Nucleus accumbens (tissue), 56 donors: ENCODE results near the gene CCDC170.

Experiments
- DNase-seq, 56 donors: peaks; one replicate each; lab custom pipeline; 2025; lab: John Stamatoyannopoulos, UW

CCDC170 gene

GRCh38 chr6:151639750-151640149, 145.9 kb downstream of the CCDC170 start:
- DNase-seq, result no peak

- no peak for DNase-seq
Observed at GRCh38 chr6:151641028-151641427, 147.2 kb downstream of the CCDC170 start.

- DNase-seq, result no peak
Observed at GRCh38 chr6:151647976-151648639, 154.3 kb downstream of the CCDC170 start.

GRCh38 chr6:151649835-151650234, 156.0 kb downstream of the CCDC170 start:
- no peak for DNase-seq

GRCh38 chr6:151651639-151652038, 157.8 kb downstream of the CCDC170 start:
- DNase-seq, result no peak

GRCh38 chr6:151652325-151652724, 158.5 kb downstream of the CCDC170 start:
- no peak for DNase-seq

GRCh38 chr6:151655099-151655498, 161.3 kb downstream of the CCDC170 start:
- no peak for DNase-seq

- DNase-seq, result no peak
Observed at GRCh38 chr6:151656392-151656791, 162.6 kb downstream of the CCDC170 start.

GRCh38 chr6:151658091-151658490, 164.3 kb downstream of the CCDC170 start:
- no peak for DNase-seq

GRCh38 chr6:151659212-151659611, 165.4 kb downstream of the CCDC170 start:
- DNase-seq, result no peak

- DNase-seq, result no peak
Observed at GRCh38 chr6:151661509-151661908, 167.7 kb downstream of the CCDC170 start.

- no peak for DNase-seq
Observed at GRCh38 chr6:151661928-151662327, 168.1 kb downstream of the CCDC170 start.

- no peak for DNase-seq
Observed at GRCh38 chr6:151663559-151663958, 169.7 kb downstream of the CCDC170 start.

GRCh38 chr6:151664390-151664789, 170.6 kb downstream of the CCDC170 start:
- no peak for DNase-seq

- DNase-seq, result no peak
Observed at GRCh38 chr6:151665329-151665728, 171.5 kb downstream of the CCDC170 start.

- DNase-seq, result no peak
Observed at GRCh38 chr6:151666526-151666925, 172.7 kb downstream of the CCDC170 start.

GRCh38 chr6:151669208-151669560, 175.4 kb downstream of the CCDC170 start:
- DNase-seq, result no peak

GRCh38 chr6:151670116-151670515, 176.3 kb downstream of the CCDC170 start:
- DNase-seq, result no peak
